Testis (tissue), 2 donors: ENCODE results near the gene HPN.

ENCODE experiments used
- POLR2A ChIP-seq: fragments of 450-650 bp; IDR thresholded peaks from one replicate; pipeline ENCODE4 v1.6.1; 2017; ENCODE audit warnings: antibody characterized with exemption, mild to moderate bottlenecking, moderate library complexity
- TF ChIP-seq, protein P1 (sequence below), 3 experiments: fragments of 450-650 bp in 2 of 3; fragments of 200-600 bp in 1 of 3; sonication (generic) in 1 of 3; IDR thresholded peaks; one replicate each; pipeline ENCODE4 v1.5.1; 2016 to 2019; ENCODE audit warnings: antibody characterized with exemption in 3 of 3, mild to moderate bottlenecking in 2 of 3, moderate library complexity in 1 of 3

DNA sequence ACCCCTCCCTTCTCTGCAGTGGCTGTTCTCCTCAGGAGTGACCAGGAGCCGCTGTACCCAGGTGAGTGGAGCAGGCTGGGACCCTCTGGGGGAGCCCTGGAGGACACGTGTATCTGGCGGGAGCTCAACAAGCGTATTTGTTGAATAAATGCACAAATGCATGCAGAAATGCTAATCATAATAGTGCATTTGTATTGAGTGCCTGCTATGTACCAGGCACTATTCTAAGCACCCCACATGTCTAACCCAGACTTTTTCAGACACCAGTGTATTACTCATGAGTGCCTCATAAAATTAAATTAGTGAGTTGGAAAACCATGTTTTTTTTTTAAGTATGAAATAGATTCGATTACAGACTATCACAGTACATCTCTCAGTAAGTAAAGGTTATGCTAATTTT, 7.9 kb downstream of the HPN start:
- TF ChIP-seq, protein P1, sequence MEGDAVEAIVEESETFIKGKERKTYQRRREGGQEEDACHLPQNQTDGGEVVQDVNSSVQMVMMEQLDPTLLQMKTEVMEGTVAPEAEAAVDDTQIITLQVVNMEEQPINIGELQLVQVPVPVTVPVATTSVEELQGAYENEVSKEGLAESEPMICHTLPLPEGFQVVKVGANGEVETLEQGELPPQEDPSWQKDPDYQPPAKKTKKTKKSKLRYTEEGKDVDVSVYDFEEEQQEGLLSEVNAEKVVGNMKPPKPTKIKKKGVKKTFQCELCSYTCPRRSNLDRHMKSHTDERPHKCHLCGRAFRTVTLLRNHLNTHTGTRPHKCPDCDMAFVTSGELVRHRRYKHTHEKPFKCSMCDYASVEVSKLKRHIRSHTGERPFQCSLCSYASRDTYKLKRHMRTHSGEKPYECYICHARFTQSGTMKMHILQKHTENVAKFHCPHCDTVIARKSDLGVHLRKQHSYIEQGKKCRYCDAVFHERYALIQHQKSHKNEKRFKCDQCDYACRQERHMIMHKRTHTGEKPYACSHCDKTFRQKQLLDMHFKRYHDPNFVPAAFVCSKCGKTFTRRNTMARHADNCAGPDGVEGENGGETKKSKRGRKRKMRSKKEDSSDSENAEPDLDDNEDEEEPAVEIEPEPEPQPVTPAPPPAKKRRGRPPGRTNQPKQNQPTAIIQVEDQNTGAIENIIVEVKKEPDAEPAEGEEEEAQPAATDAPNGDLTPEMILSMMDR (IDR thresholded peaks at IDR 0.05), result no peak
- TF ChIP-seq POLR2A, result no peak
